Caco-2 (cell line): ENCODE measurements around the gene CD52. TPM values are rescaled to one million over a fixed set of nuclear protein-coding genes. Genes with fewer than 3 reads are reported as not detected.

Experiments
- BruUV-seq: library from RNA; stranded (reverse); fragments of 400-500 nt; replicated peaks from 2 replicates; lab custom pipeline; 2021; lab: Mats Ljungman, UMichigan
- CTCF ChIA-PET: fragments of 300-600 bp; sonication (Branson Sonifier 250); formaldehyde crosslinking; loops from one replicate; lab custom pipeline; 2022; ENCODE audit warnings: antibody characterized with exemption; lab: Charles Lee
- POLR2A ChIA-PET: fragments of 300-600 bp; sonication (Branson Sonifier 250); formaldehyde crosslinking; loops from one replicate; lab custom pipeline; 2022; ENCODE audit warnings: antibody characterized with exemption; lab: Charles Lee
- DNase-seq, 2 experiments: peaks; one replicate each; pipeline versions ENCODE4 v3.0.0 to v3.0.0-alpha.2; 2020 to 2022
- H3K27me3 ChIP-seq: replicated peaks from 2 replicates; pipeline ENCODE4 v1.6.0; 2011; ENCODE audit warnings: low read length; ENCODE audit not compliant: control insufficient read depth, insufficient read depth
- H3K36me3 ChIP-seq: 2 replicates; pipeline ENCODE4 v1.5.1; 2011; ENCODE audit warnings: low read length; ENCODE audit not compliant: control insufficient read depth, insufficient read depth
- H3K4me1 ChIP-seq: fragments of 250-450 bp; sonication (Bioruptor Pico); 2 replicates; pipeline ENCODE4 v1.5.1; 2020; ENCODE audit warnings: mild to moderate bottlenecking
- H3K4me3 ChIP-seq: 2 replicates; pipeline ENCODE4 v1.5.1; 2011; ENCODE audit warnings: low read depth, mild to moderate bottlenecking, control low read depth, low read length
- H3K9me3 ChIP-seq: fragments of 250-450 bp; sonication (Bioruptor Pico); 2 replicates; pipeline ENCODE4 v1.5.1; 2020; ENCODE audit warnings: mild to moderate bottlenecking, moderate library complexity
- H3K27ac Mint-ChIP-seq: one replicate; pipeline ENCODE4 v1.8.0; 2022; ENCODE audit warnings: mixed read lengths; ENCODE audit not compliant: unreplicated experiment
- H3K27me3 Mint-ChIP-seq: one replicate; pipeline ENCODE4 v1.8.0; 2022; ENCODE audit warnings: mixed read lengths; ENCODE audit not compliant: insufficient read depth, unreplicated experiment
- H3K36me3 Mint-ChIP-seq: one replicate; pipeline ENCODE4 v1.8.0; 2022; ENCODE audit warnings: mild to moderate bottlenecking, mixed read lengths; ENCODE audit not compliant: insufficient read depth, unreplicated experiment
- H3K4me1 Mint-ChIP-seq: one replicate; pipeline ENCODE4 v1.8.0; 2022; ENCODE audit warnings: low read depth, mixed read lengths; ENCODE audit not compliant: unreplicated experiment
- H3K4me3 Mint-ChIP-seq: one replicate; pipeline ENCODE4 v1.8.0; 2022; ENCODE audit warnings: mild to moderate bottlenecking, moderate library complexity, mixed read lengths; ENCODE audit not compliant: unreplicated experiment
- H3K9me3 Mint-ChIP-seq: one replicate; pipeline ENCODE4 v1.8.0; 2022; ENCODE audit warnings: mixed read lengths; ENCODE audit not compliant: unreplicated experiment
- intact Hi-C: fragments of 100-400 bp; cut with micrococcal nuclease; formaldehyde crosslinking; loops from one replicate; pipeline ENCODE4 v1.10.0; 2022; ENCODE audit not compliant: unreplicated experiment
- total RNA-seq: library from RNA; stranded (reverse); gene quantifications from 2 replicates; pipeline ENCODE4 v1.2.3, GENCODE V29; 2022
- TF ChIP-seq, protein P1 (sequence below), 2 experiments: fragments of 200-600 bp in 1 of 2; IDR thresholded peaks; 1 replicate in 1 of 2; 2 replicates in 1 of 2; pipeline versions ENCODE4 v1.5.1 to v1.8.0; 2011 to 2022; ENCODE audit warnings: antibody characterized with exemption in 1 of 2, control low read depth in 1 of 2, inconsistent platforms in 1 of 2, low read depth in 1 of 2, low read length in 1 of 2, mild to moderate bottlenecking in 1 of 2, moderate library complexity in 1 of 2; ENCODE audit not compliant: insufficient read depth in 1 of 2, severe bottlenecking in 1 of 2, unreplicated experiment in 1 of 2

Gene CD52
- total RNA-seq, 1 experiment from 2014 or later: not detected

DNA sequence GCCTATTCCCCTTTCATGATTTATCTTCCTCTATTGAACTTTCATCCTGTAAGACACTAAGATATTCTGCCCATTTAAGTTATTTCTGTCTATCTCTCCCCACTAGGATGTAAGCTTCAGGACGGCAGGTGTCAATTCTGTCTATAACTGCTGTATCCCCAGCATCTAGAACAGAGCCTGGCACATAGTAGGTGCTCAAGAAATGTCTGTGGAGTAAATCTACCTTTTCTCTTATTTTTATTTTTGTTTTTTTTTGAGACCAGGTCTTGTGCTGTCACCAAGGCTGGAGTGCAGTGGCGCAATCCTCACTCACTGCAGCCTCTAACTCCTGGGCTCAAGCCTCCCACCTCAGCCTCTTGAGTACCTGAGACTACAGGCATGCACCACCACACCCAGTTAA, 5.6 kb downstream of the CD52 start:
- Mint-ChIP-seq H3K4me3 (no peak overlapping the region), H3K4me1 (no peaks in the 10 kb centered on the region), H3K27me3 (no peaks in the 10 kb centered on the region), H3K27ac (no peak overlapping the region), H3K9me3 (no peaks in the 10 kb centered on the region), H3K36me3 (peaks cover 92% of the 10 kb centered on the region)
- TF ChIP-seq, protein P1, sequence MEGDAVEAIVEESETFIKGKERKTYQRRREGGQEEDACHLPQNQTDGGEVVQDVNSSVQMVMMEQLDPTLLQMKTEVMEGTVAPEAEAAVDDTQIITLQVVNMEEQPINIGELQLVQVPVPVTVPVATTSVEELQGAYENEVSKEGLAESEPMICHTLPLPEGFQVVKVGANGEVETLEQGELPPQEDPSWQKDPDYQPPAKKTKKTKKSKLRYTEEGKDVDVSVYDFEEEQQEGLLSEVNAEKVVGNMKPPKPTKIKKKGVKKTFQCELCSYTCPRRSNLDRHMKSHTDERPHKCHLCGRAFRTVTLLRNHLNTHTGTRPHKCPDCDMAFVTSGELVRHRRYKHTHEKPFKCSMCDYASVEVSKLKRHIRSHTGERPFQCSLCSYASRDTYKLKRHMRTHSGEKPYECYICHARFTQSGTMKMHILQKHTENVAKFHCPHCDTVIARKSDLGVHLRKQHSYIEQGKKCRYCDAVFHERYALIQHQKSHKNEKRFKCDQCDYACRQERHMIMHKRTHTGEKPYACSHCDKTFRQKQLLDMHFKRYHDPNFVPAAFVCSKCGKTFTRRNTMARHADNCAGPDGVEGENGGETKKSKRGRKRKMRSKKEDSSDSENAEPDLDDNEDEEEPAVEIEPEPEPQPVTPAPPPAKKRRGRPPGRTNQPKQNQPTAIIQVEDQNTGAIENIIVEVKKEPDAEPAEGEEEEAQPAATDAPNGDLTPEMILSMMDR (IDR thresholded peaks at IDR 0.05; ENCODE audit: insufficient read depth in 1 of 2, low read depth in 1 of 2, low read length in 1 of 2, severe bottlenecking in 1 of 2, unreplicated experiment in 1 of 2): no peak
- no peak overlapping the region for H3K4me3 ChIP-seq
- DNase-seq: no peak
- CTCF ChIA-PET: interaction anchor here (0.6 to 0.7 kb wide), 2 partner anchors 43 to 149 kb away, joined by 3 to 4 read pairs; partner anchors contain the start of gene HMGN2
- H3K4me1 ChIP-seq: no peaks in the 10 kb centered on the region
- POLR2A ChIA-PET: no interaction called here
- no TSS peak for BruUV-seq
- intact Hi-C loops: no loop called here
- H3K9me3 ChIP-seq: no peaks in the 10 kb centered on the region
- H3K27me3 ChIP-seq: no peaks in the 10 kb centered on the region
- no peaks in the 10 kb centered on the region for H3K36me3 ChIP-seq

- no peak overlapping the region for H3K27ac Mint-ChIP-seq
- CTCF ChIA-PET: no interaction called here
- H3K36me3 Mint-ChIP-seq: peaks cover 95% of the 10 kb centered on the region
- no peak for DNase-seq
- Histone ChIP-seq H3K36me3 (no peaks in the 10 kb centered on the region), H3K9me3 (no peaks in the 10 kb centered on the region), H3K27me3 (no peaks in the 10 kb centered on the region), H3K4me3 (no peak overlapping the region), H3K4me1 (no peaks in the 10 kb centered on the region)
- no peaks in the 10 kb centered on the region for H3K9me3 Mint-ChIP-seq
- no TSS peak for BruUV-seq
- POLR2A ChIA-PET: no interaction called here
- intact Hi-C loops: no loop called here
- H3K4me3 Mint-ChIP-seq: no peak overlapping the region
- H3K4me1 Mint-ChIP-seq: no peaks in the 10 kb centered on the region
- TF ChIP-seq, protein P1 (IDR thresholded peaks at IDR 0.05; ENCODE audit: insufficient read depth in 1 of 2, low read depth in 1 of 2, low read length in 1 of 2, severe bottlenecking in 1 of 2, unreplicated experiment in 1 of 2): no peak
- H3K27me3 Mint-ChIP-seq: no peaks in the 10 kb centered on the region
These were observed 6.8 kb downstream of the CD52 start for GRCh38 chr1:26324550-26324949.

DNA sequence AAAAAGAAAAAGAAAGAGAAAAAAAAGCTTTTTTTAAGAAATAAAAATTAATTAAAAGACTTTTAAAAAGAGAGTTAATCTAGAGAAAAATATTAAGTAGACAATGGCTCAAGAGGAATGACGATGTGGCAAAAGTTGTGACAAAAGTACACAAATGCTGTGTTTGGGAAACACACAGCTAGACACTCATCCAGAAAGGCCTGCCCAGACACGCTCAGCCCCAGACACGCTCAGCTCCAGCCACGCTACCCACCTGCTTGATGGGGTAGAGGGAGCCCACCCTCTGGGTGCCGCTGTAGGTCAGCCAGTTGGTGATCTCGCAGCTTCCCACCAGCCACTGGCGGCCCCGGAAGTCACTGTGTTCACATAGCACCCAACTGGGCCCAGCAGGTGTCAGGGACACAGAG, 10.2 kb downstream of the CD52 start:
- H3K9me3 Mint-ChIP-seq: no peaks in the 10 kb centered on the region
- Histone ChIP-seq H3K4me3 (no peak overlapping the region), H3K36me3 (no peaks in the 10 kb centered on the region), H3K9me3 (no peaks in the 10 kb centered on the region), H3K27me3 (no peaks in the 10 kb centered on the region), H3K4me1 (no peaks in the 10 kb centered on the region)
- peaks cover 91% of the 10 kb centered on the region for H3K36me3 Mint-ChIP-seq
- peak overlapping the region; percentile 55 for H3K27ac Mint-ChIP-seq
- no peak for DNase-seq
- TF ChIP-seq, protein P1 (IDR thresholded peaks at IDR 0.05; ENCODE audit: insufficient read depth in 1 of 2, low read depth in 1 of 2, low read length in 1 of 2, severe bottlenecking in 1 of 2, unreplicated experiment in 1 of 2): no peak
- no peak overlapping the region for H3K4me3 Mint-ChIP-seq
- no peaks in the 10 kb centered on the region for H3K4me1 Mint-ChIP-seq
- no TSS peak for BruUV-seq
- H3K27me3 Mint-ChIP-seq: no peaks in the 10 kb centered on the region
- CTCF ChIA-PET: no interaction called here
- POLR2A ChIA-PET: no interaction called here
- intact Hi-C loops: no loop called here
